IPS-18c (cell line): Measurements from ENCODE around the gene SERGEF.

Experiments used
- H3K4me3 ChIP-seq: 2 replicates; pipeline ENCODE4 v1.7.0; 2013; ENCODE audit warnings: low read depth, mild to moderate bottlenecking, low read length, moderate library complexity; ENCODE audit not compliant: insufficient read depth
- H3K9me3 ChIP-seq: one replicate; pipeline ENCODE4 v1.6.1; 2013; ENCODE audit warnings: mild to moderate bottlenecking, low read length, moderate library complexity; ENCODE audit not compliant: control insufficient read depth, insufficient read depth

The SERGEF gene

GRCh38 chr11:17748761-17749721, 263.8 kb downstream of the SERGEF start:
- no peak overlapping the region for H3K4me3 ChIP-seq
- H3K9me3 ChIP-seq = no peaks in the 10 kb centered on the region

GRCh38 chr11:17748044-17748443, 264.8 kb downstream of the SERGEF start:
- H3K9me3 ChIP-seq = no peaks in the 10 kb centered on the region
- H3K4me3 ChIP-seq = no peak overlapping the region

- Histone ChIP-seq H3K4me3 (no peak overlapping the region), H3K9me3 (no peaks in the 10 kb centered on the region)
These were observed 265.5 kb downstream of the SERGEF start for GRCh38 chr11:17747131-17747955.

GRCh38 chr11:17746096-17746495, 266.8 kb downstream of the SERGEF start:
- no peak overlapping the region for H3K4me3 ChIP-seq
- no peaks in the 10 kb centered on the region for H3K9me3 ChIP-seq

DNA sequence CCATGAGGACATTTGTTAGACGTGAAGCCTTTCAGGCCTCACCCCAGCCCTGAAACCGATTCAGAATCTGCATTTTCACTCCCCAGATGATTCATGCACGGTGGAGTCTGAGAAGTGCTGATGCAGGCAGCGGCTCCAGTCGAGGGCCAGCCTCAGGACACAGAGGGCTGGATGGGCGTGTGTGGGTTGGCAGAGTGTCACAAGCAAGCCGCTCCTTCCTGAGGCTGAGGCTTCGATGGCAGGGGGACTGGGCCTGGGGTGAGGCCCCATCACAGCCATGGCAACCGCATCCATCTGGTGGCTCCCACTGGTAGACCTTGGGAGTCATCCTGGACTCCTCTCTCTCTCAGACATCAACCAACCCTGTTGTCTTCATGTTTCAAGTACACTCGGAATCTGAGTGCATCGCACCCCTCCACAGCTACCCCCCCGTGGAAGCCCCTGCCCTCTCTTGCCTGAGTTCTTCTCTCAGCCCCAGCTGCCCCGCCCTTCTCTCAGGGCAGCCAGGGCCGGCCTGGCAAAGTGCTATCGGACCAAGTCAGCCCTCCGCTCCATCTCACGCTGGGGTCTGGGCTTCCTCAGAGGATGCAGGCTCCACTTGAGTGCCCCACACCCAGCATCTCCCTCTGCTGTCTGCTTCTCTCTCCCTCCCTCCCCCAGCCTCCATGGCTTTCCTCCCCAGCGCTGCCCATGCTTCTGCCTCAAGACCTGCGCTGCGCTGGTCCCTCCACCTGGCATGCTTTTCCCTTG, 267.6 kb downstream of the SERGEF start:
- Histone ChIP-seq H3K4me3 (no peak overlapping the region), H3K9me3 (peaks cover 2% of the 10 kb centered on the region)

DNA sequence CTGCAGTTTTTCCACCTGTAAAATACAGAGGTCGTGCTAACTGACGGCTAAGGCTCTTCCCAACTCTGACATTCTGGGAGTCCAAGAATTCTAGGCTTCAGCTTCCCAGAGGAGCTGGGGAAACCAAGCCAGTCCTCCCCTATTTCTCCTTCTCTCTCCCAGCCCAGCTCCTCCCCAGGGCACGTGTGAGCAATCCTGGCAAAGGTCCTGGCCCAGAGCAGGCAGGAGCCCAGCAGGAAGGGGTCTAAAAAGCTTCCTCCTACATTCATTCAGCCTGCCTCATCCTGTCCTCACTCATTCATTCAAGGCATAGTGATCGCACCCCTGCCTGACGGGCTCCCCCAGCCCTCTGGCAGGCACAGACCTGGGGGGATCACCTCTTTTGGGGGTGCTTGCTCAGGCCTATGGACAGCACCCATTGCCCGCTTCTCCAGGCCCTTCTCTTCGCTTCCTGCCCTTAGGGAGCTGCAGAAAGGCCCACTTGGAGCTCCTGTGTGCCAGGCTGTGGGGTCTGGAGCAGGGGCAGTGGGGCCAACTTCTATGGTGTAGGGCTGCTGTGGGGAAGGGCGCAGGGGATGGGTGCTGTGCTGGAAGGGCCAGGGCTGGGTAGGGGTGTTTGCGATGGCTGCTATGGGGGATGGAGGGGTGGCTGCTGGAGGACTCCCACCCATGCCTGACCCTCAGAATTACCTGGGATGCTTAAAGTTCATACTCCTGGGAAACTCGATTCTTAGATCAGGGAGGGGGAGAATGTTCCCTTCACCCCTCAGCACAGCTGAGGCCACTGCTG, 268.5 kb downstream of the SERGEF start:
- no peak overlapping the region for H3K4me3 ChIP-seq
- H3K9me3 ChIP-seq = peaks cover 2% of the 10 kb centered on the region

DNA sequence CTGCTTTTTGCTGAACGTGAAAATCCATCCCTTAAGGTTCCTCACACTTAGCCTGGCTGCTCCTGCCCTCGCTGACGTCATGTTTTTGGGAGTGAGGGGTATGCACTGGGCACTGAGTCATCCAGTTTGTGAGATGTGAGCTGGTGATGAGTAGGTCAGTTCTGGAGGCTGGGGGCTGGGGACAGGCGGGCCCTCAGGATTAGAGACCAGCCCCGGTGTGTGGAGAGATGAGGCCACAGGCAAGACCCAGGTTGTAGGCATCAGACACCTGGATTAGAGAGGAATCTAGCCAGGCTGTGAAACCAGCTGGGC, 269.1 kb downstream of the SERGEF start:
- H3K9me3 ChIP-seq = peaks cover 2% of the 10 kb centered on the region
- no peak overlapping the region for H3K4me3 ChIP-seq

DNA sequence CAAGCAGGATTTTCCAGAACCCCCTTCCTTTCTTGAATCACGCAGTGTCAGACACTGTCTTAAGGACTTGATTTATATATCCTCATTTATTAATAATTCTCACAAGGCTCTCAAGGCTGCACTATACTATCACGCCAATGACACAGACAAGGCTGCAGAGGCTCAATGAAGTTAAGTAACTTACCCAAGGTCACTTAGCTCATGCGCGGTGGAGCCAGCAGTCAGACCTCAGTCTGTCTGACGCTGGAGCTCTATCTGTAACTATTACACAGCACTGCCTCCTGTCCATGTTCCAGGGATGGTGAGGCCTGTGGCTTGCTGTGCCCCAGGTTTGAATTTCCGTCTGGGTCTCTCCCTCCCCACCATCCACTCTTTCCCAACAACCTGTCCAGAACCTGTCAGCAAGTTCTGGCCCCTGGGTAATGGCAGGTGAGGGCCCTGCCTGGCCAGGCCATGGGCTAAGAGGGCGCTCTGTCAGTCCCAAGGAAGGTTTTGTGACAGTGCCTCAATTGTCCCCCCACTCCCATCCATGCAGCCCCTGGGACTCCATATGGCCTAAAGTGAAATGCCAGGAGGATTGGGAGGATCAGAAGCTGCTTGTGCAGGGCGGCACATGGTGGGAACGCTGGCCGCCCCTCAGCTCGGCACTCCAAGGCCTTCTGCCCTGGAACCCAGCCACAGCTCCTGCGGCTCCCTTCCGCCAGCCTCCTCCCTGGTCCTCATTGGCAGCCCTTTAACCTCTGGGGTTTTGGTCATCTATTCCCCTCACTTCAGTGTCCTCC, 269.6 kb downstream of the SERGEF start:
- H3K9me3 ChIP-seq = peaks cover 2% of the 10 kb centered on the region
- no peak overlapping the region for H3K4me3 ChIP-seq

GRCh38 chr11:17742019-17742418, 270.8 kb downstream of the SERGEF start:
- Histone ChIP-seq H3K4me3 (no peak overlapping the region), H3K9me3 (peaks cover 2% of the 10 kb centered on the region)

- Histone ChIP-seq H3K9me3 (peaks cover 6% of the 10 kb centered on the region), H3K4me3 (no peak overlapping the region)
These were observed 271.4 kb downstream of the SERGEF start for GRCh38 chr11:17741487-17741886.

GRCh38 chr11:17740649-17741235, 272.1 kb downstream of the SERGEF start:
- Histone ChIP-seq H3K4me3 (no peak overlapping the region), H3K9me3 (peaks cover 6% of the 10 kb centered on the region)

GRCh38 chr11:17739945-17740338, 272.9 kb downstream of the SERGEF start:
- Histone ChIP-seq H3K9me3 (peaks cover 6% of the 10 kb centered on the region), H3K4me3 (no peak overlapping the region)

DNA sequence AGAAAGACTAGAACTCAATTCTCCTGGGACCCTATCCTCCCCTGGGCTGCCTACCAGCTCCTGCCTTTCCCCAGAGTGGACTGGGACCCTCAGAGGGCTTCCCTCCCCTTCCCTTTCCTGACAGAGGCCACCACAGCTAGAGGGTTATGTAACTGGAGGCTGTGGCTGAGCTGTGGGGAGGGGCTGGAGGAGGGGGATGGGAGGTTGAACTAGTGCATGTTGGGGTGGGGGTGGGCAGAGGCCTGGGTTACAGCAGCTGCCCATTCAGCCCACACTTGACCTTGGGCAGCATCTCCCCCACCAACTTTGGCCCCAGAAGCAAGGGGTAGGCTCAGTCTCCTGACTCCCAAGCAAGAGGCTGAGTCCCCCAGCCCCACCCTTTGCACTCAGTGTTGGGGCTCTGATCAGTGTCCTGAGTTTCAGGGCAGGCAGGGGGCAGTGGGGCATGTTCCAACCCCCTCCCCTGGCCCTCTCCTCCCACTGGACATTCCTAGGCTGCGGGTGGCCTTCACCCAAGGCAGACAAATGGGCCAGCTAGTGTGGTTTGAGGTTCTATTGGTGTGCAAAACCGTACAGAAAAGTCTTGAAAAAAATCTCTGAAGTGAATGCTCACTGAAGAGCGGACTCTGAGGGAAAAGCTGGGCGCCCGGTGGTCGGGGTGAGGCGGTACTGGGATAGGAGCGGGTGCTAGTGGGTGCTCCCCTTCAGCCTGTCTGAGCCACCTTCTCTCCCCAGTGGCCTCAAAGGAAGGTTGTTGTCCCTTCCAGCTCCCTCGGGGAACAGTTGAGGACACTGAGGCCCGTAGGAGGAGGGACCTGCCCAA, 274.5 kb downstream of the SERGEF start:
- Histone ChIP-seq H3K4me3 (no peak overlapping the region; the same call in 1 of the 2 replicates), H3K9me3 (peaks cover 6% of the 10 kb centered on the region)
